ENCODE results near the gene PNCK.

DNA sequence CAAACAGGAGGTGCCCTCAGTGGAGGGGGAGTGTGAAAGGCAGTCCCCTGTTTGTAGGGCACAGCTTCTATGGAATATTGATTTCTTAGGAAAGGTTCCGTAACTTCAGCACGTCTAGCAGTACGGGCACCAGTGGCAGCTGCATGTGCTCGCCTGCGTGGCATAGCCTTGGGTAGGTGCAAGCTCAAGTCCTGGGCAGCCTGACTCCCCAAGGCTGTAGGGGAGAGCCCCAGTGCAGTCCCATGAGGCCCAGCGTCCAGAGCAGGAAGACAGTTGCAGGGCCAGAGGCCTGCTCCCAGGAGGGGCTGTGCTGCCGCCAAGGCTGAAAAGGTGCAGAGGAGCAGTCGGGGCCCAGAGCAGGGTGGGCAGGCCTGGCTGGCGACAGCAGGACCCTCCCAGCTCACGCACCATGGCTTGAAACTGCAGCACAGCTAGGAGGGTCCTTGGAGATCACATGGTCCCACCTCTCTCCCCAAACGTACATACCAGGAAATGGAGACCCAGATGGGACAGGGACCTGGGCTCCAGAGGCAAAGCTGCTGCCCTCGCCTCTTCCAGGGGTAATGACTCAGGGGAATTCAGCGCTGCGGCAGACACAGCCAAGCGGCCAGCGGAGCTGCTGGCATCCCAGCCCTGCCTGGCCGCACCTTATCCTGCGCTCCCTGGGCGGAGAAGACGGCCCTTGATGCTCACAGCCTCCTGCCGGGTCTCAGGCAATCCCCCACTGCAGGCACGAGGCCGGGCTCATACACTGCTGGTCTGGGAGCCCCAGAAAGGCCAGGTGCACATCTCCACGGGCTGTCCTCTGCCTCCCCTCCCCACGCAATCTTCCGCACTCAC is 32.7 kb downstream of the PNCK start:
- TF ChIP-seq EZH2 (IDR thresholded peaks at IDR 0.05; ENCODE audit: insufficient read depth, poor library complexity, severe bottlenecking) = no peak
- no peak for TF ChIP-seq EZH2phosphoT487 (IDR thresholded peaks at IDR 0.05; ENCODE audit: insufficient read depth, low read depth)
